ENCODE results near the gene CAPN7.

Gene CAPN7

DNA sequence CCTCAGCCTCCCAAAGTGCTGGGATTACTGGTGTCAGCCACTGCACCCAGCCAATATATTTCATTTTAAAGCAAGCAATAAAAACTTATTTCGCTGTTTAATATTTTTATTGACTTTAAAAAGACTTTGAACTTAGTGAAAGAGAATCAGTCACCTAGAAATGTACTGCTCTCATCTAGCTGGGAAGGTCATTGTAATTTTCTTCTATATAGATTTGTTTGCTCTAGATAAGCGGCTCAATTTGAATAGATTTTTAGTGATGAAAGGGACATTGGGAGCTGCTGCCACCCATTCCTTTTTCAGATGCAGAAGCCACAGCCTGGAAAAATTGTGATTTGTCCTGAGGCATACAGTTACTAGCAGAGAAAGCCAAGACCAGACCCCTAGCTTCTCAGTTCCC, 40.1 kb downstream of the CAPN7 start:
- no peak for DNase-seq (ENCODE audit: low spot score)

DNA sequence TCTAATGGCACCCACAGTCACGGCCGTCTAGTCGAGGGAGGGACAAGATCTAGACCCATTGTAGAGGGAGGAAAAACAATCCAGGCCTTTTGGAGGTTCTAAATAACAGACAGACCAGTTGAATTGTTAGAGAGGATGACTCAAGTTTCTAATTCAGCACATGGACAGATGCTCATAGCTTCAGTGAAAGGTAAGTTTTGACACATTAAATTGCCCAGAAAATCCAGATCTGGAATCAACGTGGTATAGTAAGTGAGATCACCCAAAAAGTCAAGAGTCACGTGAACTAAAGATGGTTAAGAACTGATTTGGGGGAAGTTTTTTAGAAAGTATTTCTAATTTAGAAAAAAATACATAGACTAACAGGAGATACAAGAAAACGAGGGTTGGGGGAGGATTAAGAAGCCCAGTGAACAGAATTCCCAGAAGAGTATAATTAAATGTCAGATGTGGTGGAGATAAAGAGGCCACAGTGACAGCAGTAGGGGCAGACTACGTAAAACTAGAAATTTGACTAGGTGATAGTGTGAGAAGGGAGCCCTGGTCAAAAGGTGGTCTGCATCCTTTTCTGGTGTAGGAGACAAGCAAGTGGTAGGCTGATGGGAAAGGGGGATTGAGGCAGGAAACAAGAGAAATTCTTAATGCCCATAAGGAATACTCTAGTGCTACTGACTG, 47.1 kb downstream of the CAPN7 start:
- no peak for DNase-seq (ENCODE audit: low spot score)

DNA sequence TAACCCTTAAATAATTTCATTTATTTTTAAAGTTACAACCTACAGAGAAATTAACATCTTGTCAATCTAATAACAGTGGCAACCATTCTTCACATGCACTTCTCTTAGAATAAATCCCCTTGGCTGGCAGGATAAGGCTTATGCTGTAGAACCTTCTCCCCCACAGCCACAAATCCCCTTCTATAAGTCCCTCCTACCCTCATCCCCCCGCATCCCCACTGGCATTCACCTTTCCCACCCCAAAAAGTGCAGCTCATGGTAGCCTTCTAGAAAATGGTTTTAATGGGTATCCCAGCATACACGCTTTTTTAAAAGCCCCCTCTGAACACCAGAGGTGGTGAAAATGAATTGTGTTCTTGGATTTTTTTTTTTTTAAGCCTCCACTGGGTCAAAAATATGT, 49.2 kb downstream of the CAPN7 start:
- DNase-seq (ENCODE audit: low spot score): no peak

DNA sequence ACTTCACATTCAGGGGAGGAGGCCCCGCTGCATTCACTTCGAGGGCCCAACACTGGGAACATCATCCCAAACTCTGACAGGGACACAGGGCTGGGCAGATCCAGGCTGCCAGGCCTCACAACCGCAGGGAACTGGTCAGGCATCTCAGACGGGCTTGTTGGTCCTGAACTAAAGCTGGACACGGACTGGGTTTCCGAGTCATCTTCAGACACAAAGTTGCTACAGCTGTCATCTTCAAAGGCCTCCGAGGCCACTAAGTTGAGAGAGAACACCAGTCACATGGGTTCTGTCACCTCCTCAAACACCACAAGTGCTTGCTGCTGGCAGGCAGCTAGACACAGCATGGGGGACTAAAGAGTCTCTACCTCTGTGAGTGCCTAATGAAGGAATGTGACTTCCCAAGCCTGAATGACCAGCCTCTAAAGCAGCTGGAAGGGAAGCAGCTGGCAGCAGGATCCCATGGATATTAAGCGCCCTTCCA, 50.9 kb downstream of the CAPN7 start:
- DNase-seq (ENCODE audit: low spot score): no peak

DNA sequence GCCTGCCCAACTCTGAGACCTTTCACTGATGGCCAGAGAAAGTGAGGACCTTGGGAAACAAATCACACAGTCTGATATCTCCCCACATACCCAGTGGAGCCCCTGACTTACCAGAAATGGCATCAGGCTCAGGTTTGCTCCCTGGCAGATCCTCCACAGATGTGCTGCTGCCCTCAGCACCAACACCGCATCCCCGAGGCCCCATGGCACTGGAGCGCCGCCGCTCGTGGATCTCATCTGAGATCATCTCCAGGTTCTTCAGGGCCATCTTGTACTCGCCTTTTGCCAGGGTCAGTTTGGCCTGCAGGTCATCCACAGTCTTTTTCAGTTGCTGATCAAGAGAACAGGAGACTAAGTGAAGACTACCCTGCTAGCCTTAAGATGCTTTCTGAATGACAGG, 52.7 kb downstream of the CAPN7 start:
- no peak for DNase-seq (ENCODE audit: low spot score)

DNA sequence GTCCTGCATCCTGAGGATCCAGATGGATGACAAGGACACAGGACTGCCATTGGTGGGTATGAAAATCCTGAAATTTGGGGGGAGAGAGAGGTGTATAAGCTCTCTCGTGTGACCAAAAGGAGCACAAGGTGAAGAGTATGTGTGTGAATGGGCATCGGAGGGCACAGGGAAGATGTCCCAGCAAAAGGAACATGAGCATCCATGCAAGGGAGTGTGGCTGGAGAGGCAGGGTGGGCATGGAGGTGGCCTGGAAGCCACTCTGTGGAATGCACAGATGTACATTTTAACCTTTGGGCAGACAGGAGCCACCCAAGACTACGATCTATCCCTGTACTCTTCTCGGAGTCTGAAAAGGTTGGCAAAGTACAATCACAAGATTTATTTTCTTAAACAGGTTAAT, 54.5 kb downstream of the CAPN7 start:
- no peak for DNase-seq (ENCODE audit: low spot score)

DNA sequence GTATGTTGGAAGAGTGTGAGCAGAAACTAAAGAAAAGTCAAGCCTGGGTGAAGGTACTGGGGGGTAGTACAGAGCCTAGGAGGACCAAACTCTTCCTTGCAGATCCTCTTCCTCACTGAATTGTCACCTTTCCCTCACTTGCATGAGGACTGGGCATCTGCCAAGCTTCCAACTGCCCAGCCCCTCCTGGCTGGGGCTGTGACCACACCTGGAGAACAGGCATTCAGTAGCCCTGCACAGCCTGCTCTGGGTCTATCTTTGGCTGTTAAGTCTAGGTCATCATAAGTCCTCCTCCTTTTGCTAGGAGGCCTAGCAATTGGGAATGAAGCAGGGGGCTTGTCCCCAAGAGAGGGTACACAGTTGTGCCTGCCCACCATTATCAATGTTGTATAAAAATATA, 55.2 kb downstream of the CAPN7 start:
- no peak for DNase-seq (ENCODE audit: low spot score)

DNA sequence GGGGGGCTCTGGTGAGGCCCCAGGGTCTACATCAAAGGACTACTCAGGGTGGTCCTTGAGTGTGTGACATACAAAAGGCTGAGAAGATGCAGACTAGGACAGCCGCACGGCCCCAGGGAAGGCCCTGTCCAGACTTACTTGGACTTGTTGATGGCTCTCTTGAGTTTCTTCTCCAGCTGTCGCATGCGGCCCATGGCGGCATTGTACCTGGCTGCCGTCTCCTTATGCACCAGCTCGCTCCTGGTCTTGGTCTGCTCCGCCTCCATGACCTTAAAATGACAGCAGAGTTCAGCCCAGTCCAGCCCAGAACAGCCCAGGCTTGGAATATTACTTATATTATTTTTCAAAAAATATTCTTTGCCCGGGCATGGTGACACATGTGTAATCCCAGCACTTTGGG, 56.0 kb downstream of the CAPN7 start:
- DNase-seq (ENCODE audit: low spot score): no peak

DNA sequence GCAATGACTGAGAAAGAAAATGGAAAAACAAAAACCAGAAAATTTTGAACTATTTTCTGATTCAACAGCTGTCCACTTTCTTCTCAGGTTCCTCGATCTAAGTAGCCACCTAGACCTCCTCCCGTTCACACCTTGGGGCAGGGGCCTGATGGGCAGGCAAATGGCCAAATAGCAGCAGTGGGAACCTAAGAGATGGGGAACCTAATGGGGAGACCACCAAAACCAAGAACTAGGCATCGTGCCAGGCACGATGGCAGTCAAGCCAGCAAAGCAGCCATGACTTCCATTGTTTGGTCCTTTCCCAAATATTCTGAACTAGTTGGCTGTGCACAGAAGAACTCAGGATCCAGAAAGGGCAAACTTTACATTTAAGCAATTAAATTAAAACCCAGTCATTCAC, 57.1 kb downstream of the CAPN7 start:
- DNase-seq (ENCODE audit: low spot score): no peak

DNA sequence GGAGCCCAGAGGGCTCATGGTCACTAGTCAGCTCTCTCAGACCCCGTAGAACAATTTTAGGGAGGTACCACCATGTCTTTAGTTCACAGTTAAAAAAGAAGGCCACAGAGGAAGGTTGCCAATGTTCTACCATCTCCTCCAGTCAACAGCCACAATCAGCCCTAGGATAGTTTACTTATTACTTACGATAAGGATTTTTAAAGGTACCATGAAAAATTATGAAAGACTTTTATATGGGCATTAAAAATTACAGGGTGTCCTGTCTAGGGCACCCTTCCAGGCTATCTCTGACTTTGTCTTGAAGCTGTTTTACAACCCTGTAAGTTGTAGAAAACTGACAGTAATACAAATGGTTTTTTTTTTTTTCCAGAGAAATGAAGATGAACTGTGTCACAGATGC, 57.9 kb downstream of the CAPN7 start:
- no peak for DNase-seq (ENCODE audit: low spot score)

DNA sequence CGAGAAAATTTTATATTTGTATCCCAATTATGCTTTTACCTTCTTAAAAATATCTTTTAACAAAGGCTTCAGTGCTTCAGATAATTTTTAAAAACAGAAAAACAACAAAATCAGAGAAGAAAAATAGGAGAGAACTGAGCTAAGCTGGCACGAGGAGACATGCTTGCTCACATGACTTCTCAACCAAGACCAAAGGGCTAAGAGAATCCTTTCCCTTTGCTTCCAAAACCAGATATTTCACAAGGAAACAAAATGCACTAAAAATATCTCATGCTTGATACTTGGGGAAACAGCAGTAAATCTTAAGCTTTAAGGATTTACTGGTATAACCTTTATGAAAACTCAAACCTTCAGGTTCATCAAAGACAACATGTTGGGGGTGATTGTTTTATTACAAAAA, 58.4 kb downstream of the CAPN7 start:
- DNase-seq (ENCODE audit: low spot score): no peak

DNA sequence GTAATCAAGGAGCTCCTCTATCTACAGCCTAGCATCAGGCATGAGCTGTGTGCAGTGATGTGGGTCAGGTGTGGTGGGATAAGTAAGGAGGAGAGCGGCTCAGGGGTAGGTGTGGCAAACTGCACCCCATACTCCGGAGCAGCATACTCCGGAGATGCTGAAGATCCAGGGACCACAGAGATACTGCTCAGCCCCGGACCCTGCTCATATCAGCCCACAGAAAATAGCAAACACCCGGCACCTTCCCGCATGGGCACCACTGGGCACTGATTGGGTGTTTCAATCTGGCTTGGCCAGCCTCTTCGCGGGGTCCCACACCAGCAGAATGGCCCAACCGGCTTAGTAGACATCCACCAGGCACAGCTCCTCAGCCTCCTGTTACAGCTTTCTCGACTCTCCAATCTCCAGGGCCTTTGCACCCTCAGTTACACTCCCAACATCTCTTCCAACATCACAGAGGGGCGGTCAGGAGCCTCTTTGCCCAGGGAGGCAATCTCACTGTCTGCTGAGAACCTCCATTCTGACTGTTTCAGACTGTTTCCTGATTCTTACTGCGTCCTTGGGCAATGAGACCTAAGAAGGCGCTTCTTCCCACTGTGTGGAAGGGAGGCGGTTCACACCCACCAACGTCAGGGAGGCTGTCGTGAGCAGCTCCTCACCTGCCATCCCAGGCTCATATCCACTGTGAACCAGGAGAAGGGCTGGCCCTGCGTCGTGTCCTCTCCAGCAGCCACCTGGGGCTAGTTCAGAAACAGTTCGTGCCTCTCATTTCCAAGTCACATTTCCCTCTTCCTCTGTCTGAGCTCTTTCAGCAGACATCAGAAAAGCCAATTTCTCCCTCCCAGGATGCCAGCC, 59.8 kb downstream of the CAPN7 start:
- DNase-seq (ENCODE audit: low spot score): no peak

DNA sequence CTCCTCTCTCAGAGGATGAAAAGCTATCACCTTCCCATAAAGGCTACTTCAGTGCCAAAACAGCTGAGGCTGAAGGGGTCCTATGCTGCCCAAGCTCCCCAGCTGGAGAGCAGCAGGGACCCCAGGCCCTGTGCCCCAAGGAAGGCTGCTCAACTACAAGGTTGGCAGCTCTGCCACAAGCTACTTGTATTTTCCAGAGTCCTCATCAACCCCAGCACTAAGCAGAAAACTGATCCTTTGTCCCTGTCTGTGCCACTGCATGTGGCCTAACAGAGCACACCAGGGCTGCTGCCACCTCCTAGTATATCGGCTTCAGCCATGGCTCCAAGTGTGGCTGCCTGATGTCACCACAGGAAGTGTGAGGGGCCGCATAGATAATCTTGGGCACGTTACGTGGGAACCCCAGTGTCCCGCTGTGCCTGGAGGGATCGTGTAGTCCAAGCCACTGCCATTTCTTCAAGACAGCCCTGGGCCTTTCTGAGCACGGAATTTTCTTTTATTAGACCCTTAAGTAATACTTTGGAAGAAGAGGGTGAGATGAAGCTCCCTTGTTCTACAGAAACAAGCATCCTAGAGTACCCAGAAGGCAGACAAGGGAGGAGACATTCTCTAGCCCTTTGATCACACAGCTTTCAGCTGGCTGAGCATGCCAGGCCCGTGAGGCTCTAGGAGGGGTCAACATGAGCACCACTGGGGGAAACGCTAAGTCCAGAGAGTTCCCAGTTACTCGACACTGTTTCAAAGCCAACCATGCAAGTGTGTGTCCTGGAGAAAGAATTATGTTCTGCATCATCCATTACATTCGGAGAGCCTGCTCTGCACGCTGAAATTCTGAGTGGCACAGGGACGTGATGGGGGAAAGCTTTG, 60.7 kb downstream of the CAPN7 start:
- DNase-seq (ENCODE audit: low spot score): no peak

DNA sequence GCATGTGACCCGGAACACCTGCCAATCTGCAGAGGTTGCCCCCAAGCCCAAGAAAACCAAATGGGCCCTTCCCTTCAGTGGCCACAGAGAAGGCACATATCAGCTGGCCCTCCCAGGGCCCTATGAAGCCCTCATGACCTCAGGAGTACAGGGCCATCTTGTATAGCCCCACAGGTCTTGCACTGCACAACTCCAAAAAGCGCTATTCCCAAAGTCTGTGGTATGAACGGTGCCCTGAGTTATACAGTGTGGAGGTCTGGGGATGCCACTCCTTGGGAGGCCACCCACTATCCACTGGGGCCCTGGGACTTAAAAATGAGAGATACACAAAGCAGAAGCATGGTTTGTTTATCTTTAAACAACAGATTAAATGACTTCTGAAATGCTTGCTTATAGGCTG, 61.5 kb downstream of the CAPN7 start:
- no peak for DNase-seq (ENCODE audit: low spot score)

DNA sequence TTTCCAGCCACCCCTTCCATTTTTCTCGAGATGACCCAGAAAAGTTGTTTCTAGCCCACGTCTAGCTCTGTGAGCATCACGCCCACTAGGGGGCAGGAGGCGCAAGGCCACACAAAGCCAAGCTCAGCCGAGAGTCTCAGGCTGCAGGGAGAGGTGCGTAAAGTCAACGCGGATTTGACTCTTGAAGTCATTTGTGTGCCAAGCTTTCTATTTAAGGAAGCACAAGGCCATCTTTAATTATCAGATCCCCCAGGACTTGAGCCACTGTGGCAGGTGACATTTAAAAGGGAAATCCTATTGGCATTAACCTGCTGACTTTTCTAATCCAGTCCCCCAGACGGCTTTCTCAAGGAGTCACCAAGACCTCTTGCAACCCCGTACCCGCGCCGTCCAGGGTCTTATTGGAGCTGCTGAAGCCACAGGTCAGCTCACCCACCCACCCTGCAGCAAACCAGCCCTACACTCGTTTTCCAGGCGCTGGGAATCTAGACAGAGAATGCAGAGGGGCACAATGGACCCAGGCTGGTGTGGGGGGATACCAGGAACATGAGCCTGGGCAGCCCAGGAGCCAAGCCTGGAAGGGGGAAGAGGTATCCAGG, 62.1 kb downstream of the CAPN7 start:
- DNase-seq (ENCODE audit: low spot score): peak; percentile 80

DNA sequence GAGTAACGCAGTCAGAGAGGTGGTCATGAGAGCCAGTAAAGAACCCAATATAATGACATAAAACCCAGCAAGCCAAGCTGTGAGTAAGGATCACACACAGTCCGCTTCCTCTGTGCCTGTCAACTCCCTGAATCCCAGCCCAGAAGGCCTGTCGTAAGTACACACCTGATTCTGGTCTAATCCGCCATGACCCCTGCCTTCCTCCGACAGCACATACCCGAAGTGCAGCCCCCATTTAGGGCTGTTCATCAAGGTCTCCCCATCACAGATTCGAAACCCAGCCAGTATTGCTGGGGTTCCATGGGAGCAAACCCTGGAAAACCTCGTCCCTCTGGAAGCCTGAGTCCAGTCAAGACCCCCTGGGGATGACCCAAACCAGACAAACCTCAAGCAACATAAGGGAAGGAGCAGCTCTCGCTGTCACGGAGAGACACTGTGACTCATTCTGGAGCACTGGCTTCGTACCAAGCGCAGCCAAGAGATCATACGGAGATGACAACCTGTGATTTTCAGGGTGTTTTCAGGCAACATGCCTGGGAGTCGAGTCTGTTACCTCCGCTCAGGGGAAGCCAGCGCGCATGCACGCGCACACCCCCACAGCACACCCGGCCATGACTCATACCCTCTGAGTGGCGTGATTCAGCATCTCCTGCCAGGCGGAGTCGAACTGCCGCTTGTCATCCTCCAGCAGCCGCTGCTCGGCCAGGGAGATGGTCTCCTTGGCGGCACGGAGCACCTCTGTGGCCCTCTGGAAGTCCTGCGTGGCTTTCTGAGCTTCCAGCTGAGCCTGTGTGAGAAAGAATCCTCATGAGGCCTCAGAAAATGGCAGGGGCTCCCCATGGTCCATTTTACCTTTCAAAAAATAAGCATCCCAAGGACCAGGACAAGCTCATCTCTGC, 63.3 kb downstream of the CAPN7 start:
- peak; percentile 92 for DNase-seq (ENCODE audit: low spot score)

DNA sequence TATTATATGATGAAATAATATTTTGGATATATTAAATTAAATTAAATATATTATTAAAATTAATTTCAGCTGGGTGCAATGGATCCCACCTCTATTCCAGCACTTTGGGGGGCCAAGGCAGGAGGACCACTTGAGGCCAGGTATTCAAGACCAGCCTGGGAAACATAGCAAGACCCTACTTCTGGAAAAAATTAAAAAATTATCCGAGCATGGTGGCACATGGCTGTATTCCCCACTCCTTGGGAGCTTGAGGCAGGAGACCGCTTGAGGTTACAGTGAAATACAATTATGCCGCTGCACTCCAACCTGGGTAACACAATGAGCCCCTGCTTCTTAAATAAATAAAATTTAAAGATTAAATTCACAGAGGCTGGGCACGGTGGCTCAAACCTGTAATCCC, 65.0 kb downstream of the CAPN7 start:
- no peak for DNase-seq (ENCODE audit: low spot score)

DNA sequence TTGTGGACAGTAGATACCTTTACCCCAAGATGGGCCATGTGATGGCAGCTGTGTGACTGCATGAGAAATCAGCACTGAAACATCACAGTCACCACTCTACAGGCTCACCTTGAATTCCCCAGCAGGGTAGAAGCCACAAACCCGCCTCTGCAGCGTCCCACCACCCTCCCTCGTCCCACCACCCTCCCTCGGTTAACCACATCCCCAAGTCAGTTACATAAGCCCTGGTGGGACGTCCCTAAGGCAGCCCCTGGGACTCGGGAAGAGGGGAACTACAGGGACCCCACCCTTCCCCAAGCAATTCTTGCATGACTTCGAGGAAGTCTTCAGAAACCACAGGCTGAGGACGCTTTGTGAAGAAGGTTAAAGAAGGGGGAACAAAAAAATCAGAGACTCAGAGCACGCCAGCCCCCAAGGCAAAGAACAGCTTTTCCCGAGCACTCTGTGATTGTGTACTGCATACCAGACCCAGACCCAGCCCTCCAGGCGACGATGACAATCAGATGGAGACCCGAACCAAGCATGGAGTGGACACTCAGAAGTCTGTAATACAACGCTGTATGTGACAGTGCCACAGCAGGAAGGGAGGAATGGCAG, 65.8 kb downstream of the CAPN7 start:
- DNase-seq (ENCODE audit: low spot score): no peak

DNA sequence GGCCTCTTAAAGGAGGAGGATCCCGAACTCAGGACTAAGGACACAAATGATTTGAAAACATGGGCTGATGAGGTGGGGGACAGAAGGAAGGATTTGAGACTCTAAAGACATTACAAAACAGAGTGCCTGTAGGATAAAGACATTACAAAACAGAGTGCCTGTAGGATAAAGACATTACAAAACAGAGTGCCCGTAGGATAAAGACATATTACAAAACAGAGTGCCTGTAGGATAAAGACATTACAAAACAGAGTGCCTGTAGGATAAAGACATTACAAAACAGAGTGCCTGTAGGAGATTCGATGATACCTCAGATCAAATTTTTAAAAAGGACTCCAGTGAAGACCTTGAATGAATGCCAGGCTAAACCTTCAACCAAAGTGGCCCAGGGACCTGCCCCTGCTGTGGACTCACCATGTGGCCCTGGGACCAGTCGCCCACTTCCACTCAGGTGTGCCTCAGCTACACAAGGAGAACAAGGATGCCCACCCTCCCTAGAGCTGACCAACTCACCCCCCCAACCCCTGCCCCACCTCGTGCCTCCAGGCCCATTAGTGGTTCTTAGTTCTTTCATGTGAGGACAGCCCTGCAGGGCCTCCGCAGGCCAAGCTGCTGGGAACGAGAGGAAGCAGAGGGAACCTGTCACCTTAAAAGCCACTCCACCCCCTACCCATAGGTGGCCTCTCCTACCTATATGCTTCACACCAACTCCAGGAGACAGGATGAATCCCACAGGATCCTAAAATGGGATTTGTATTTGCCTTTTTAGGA, 66.6 kb downstream of the CAPN7 start:
- no peak for DNase-seq (ENCODE audit: low spot score)

DNA sequence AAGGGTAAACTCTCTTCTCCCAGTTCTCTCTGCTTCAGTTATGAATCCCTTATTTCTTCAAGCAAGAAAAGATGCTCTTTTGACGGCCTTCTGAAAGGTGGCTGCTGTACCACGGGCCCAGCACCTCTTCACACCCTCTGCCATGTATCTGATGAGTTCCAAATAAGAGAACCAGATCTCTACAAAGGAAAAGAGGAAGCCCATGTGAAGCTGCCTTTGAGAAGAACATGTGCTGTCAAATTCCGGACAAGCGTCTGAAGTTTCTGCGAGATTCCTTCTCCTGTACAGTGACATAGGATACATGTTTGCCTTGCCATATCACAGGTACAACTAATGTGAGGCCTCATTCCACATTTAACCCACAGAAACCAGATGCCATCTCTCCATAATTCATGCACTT, 67.2 kb downstream of the CAPN7 start:
- no peak for DNase-seq (ENCODE audit: low spot score)

All from putamen (tissue), 1 donor.